Activated CD4-positive, CD25-positive, alpha-beta regulatory T cell treated with anti-CD3 and anti-CD28 coated beads, Interleukin-2, amount 50 U/mL, for 16 hours (primary cell): ENCODE results near the gene ATP1B3.
"Not testable (repeated sequence)": the region's sequence is repeated elsewhere in the genome, so short reads cannot be mapped to it uniquely, and the experiment has no call there.

ENCODE experiments used
- DNase-seq: peaks from one replicate; pipeline ENCODE4 v3.0.0-alpha.2; 2020; ENCODE audit warnings: low read depth, low spot score

The ATP1B3 gene

DNA sequence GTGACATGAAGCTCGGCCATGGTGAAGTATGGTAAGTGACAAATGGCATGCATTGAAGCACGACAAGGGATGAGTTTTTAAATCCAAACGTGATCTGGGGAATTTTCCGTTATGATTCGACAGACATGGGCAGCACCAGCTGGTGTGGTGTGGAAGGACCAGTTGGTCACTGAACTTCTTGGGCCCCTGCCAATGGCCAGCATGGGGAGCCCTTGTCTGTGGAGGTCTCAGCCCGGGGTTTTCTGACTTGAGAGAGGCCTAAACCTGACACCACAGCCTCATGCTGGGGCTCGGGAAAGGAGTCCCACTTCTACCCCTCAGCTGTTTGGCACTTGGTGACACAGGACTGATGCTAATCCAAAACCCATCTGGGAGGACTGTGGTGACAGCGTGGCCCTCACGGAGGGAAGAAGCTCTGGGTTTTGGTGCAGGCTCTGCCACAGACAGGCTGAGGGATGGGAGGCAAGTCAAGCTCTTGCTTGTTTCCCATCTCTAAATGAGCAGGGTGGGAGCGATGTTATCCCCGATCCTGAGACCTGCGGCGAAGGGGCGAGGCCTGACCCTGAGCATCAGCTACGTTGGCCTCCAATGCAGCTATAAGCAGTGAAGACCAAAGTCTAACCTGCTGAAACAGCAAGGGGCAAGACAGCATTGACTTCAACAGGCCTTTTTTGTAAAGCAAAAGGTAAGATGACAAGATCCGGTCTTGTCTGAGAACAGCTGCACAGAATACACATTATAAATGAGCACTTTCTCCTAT lies 69.5 kb downstream of the ATP1B3 start:
- DNase-seq: no peak

DNA sequence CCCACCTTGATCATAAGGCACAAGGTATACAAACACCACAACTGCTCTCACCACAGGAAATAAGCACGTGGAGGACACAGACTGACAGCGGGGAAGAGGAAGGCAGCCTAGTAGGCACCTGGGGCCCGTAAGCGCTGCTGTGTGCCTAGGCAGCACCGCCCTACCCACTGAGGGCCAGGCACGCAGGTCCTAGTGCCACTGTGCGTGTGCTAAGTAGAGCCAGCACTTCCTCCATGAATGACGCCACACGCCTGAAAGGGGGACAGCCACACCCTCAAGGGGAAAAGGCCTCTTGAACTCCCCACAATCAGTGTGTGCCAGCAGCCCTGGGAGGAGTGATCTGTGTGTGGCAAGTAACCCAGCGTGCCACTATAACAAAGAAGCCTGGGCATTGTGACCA lies 73.0 kb downstream of the ATP1B3 start:
- no peak for DNase-seq

DNA sequence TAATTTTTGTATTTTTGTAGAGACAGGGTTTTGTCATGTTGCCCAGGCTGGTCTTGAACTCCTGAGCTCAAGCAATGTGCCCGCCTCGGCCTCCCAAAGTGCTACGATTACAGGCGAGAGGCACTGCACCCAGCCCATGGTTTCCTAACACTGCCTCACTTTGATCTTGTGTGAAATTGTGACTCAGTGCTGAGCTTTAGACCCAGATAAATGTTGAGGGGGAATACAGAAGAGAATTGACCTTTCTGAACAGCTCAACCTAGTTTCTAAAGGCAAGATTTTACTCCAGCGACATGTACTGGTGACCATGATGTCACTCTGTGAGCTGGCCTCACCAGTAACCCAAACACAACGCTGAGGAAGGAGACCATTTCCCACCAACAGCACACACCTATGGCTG lies 73.5 kb downstream of the ATP1B3 start:
- no peak for DNase-seq

DNA sequence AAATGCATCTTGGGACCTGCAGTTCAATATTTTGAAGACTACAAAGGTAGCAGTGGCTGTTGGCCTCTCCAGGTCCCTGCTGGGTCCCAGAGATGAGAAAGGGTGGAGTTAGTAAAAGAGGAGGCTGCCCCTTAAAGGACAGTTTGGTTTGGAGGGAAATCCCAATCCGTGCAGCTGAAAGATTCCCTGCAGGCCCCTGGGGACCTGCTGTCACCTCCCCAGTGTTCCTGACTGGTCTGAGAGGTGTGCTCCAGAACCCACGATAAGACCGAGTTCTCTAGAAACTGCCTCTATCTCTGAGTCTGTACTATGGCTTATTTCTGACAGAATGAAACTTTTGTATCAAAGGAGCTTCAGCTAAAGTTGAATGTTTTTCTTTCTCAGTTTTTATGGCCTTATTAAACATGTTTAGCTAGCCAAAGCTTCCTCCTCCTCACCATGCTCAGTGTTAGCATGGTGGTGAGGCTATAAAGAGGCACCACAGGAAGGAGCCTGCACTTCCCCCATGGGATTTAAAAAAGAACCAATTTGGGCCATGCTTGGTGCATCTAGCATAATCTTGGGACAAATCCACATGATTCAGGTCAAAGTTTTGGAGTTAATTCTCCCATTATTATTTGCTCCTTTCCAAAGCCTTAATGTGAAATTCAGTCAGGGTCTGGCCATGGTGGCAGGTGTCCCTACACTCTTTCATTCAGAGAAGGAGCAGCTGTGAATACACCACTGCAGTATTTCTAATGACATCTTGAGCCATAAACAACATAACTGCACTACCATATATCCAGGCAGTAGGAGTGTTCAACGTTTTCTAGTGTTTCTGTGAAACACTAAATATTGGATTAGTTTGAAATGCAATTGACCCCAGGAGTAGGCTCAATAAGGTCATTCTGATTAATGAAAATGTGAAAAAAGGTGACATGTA lies 74.4 kb downstream of the ATP1B3 start:
- DNase-seq: no peak

DNA sequence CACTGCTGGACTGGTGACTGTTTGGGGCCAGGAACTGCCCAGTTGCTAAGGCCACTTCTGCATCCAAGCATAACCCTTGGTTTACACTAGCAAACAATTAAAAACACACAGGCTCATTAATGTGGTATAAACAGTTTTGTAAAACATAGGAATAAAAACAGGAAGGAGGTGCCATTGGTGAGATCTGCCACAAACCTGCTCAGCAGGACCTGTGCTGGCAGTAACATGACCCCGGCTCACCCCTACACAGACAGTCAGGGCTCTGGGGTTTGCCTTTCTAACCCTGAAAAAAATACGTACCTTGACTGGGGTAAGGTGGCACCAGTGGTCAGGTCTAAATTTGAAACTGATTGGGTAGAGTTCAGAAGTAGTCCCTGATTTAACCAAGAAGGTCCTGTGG lies 76.2 kb downstream of the ATP1B3 start:
- no peak for DNase-seq

GRCh38 chr3:141955175-141955574 lies 78.7 kb downstream of the ATP1B3 start:
- no peak for DNase-seq

DNA sequence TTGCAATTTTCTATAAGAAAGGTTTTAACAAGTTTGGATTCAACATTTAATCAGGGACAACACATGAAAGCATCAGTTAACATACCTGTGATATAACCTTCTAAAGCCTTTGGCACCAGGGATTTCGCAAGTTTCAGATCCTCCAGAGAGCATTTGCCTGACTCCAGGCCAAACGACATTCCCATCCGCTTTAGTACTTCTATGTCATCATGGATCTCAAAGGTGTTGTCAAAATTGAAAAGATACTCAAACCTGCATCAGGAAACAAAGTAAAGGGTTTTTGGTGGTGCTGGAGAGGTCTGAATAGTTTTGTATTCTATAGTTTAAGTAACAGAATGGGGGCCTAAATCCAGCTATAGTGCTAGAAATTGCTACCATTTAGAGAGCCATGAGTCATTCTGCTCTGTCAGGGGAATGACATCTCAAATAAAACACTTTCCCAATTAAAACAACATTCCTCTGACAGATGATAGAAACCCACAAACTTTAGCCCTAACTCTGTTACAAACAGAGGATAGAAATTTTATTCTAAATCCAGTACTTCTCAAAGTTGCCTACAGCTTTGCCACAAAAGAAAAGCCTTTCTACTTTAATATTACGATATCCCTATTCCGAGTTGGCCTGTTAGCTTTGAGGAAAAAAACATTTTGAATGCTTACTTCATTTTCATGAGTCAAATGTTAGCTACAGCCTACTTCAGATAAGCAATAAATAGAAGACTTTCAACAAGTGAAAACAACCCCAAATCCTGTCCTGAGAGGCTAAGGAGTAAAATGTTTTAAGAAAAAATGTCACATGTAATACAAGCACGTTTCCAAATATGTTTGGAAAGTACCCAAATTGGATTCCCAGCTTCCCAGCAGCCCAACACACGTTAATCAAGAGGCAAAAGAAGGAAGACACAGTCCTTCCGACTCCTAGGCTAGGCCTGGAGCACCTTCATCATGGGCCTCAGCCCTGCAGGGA lies 83.4 kb downstream of the ATP1B3 start:
- no peak for DNase-seq

DNA sequence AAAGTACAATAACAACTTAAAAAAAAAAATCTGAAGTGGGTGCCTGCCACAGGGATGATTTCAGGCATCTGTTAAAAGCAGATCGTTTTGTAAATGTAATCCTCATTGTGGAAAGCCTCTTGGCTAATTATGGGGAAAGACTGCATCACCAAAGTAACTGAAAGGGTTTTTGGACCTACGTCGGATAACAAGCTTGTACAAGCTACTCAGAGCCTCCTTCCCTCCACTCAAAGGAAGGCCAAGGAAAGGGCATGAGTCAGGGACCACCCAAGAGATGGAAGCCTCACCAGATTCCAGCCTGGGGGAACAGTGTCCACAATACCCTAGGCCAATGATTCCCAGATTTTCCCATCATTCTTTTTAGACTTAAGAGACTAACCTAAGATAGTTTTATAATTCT lies 84.3 kb downstream of the ATP1B3 start:
- DNase-seq: no peak

GRCh38 chr3:141963301-141963700 lies 86.9 kb downstream of the ATP1B3 start:
- DNase-seq: no peak

DNA sequence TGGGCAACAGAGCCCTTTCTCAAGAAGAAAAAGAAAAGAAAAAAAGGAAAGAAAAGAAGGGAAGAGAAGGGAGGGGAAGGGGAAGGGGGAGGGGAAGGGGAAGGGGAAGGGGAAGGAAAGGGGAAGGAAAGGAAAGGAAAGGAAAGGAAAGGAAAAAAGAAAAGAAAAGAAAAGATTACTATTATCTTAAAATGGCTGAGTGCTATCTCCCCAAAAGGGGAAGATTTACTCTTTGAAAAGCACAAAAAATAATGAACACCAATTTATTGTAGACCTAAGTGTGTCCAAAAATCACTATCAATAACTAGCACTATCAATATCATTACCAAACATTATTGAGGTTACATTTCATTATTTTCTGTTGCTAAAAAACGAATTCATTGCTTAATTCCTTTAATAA lies 89.0 kb downstream of the ATP1B3 start:
- no peak for DNase-seq

DNA sequence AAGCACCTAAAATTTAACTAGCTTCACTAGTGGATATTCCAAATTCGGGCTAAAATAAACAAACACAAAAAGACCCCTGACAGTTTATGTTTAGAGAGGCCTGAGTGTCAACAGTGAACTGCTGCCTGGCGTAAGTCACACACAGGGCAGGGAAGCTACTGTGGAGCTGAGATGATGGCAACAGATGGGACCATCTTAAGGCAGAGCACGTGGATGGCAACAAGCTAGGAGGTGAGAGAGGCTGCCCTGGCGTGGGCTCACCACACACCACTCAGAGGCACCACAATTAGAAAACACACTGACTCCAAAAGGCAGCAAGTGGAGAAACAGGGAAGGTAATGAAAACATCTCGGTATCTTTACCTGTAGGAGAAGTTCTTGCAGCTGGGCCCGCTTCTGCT lies 93.3 kb downstream of the ATP1B3 start:
- no peak for DNase-seq

DNA sequence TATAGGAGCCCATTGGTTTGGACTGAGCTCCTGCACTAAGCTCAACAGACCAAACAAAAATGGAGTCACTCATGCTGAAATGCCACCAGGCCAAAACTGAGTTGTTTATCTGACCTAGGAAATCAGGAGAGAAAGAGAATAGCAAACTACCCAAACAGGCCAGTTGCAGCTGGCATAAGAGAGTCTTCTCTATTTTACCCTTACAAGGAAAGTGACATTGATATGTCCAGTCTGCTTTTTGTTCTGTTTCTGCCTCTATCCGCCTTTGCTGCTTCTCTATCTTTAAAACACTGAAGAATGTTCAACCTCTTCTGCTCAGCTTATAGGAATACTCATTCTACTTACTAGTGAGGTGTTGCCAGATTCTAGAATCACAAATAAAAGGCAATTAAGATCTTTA lies 95.1 kb downstream of the ATP1B3 start:
- no peak for DNase-seq

DNA sequence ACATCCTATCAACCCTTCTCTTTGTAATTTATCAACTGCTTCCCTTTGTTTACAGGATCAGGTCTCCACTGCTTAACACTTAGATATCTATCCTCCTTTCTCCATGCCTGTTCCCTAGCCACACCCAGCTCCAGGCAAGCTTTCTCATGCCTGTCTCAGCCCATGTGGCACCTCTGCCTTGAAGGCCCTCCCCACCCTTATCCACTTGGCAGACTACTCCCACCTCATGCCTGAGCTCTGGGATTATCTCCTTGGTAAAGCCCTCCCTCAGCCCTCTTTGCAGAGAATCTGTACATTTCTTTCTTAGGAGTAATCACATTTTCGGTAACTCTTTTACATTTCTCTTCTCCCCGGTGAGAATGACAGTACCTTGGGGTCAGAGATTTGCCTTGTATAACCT lies 96.0 kb downstream of the ATP1B3 start:
- no peak for DNase-seq

- DNase-seq: not testable (repeated sequence)
These were observed 98.3 kb downstream of the ATP1B3 start for GRCh38 chr3:141974777-141975176.
